ENCODE measurements around the gene ASXL1.

GRCh38 chr20:32368323-32368722 lies 10.2 kb downstream of the ASXL1 start:
- TF ChIP-seq POLR2A (IDR thresholded peaks at IDR 0.05) (no peak), CTCF (IDR thresholded peaks at IDR 0.05) (no peak), POLR2AphosphoS5 (IDR thresholded peaks at IDR 0.05) (no peak), EP300 (IDR thresholded peaks at IDR 0.05) (no peak)
